Measurements from ENCODE around the gene MEP1A.

The MEP1A gene

DNA sequence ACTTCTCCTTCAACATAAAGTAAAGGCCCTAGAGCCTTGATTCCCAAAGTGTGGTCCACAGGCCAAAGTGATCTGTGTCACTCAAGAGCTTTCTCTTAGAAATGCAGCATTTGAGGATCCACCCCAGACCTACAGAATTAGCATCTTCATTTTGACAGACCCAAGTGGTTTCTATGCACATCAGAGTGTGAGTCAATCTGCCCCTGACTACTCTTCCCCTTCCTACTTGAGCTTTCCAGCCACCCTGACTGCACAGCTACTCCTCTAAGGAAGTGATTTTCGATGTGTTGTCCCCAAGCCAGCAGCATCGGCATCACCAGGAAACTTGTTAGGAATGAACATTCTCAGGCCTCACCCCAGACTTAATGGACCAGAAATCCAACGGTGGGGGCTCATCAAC lies 2.6 kb downstream of the MEP1A start:
- no peaks in the 10 kb centered on the region for H3K4me1 ChIP-seq (ENCODE audit: control insufficient read depth in 2 of 2, insufficient read depth in 1 of 2, low read depth in 1 of 2, low read length in 2 of 2)
- no peak overlapping the region for H3K14ac ChIP-seq (ENCODE audit: low read length)
- no peak overlapping the region for H2AK5ac ChIP-seq (ENCODE audit: low read depth, low read length)
- no peak overlapping the region for H2BK5ac ChIP-seq (ENCODE audit: low read length)
- DNase-seq (ENCODE audit: low spot score), result no peak
- no peak overlapping the region for H3K4me2 ChIP-seq (ENCODE audit: insufficient read depth, low read length, poor library complexity, severe bottlenecking)
- H3K36me3 ChIP-seq (replicated peaks in 1 of 2; ENCODE audit: control insufficient read depth in 2 of 2, insufficient read depth in 2 of 2, low read length in 2 of 2), result no peaks in the 10 kb centered on the region
- H2BK15ac ChIP-seq (ENCODE audit: low read length), result no peak overlapping the region
- no peak overlapping the region for H3K4me3 ChIP-seq (ENCODE audit: low read length in 2 of 2)
- no peaks in the 10 kb centered on the region for H3K9me3 ChIP-seq (replicated peaks in 1 of 2; ENCODE audit: control insufficient read depth in 2 of 2, insufficient read depth in 1 of 2, low read depth in 1 of 2, low read length in 2 of 2)
- H3K9ac ChIP-seq (ENCODE audit: low read depth, low read length, poor library complexity), result no peak overlapping the region
- no peak overlapping the region for H4K91ac ChIP-seq (ENCODE audit: low read depth, low read length, poor library complexity)
- H3K27me3 ChIP-seq (ENCODE audit: control insufficient read depth in 3 of 3, insufficient read depth in 3 of 3, low read depth in 1 of 3, low read length in 3 of 3), result no peaks in the 10 kb centered on the region
- WGBS, 2 donors (ENCODE audit: extremely low coverage in 2 of 2, insufficient read length in 2 of 2, insufficient replicate concordance in 1 of 2), result no CpG with 5 or more reads among the region's 3 CpGs
- H3K23ac ChIP-seq (ENCODE audit: low read depth, low read length, poor library complexity), result no peak overlapping the region
- H2BK12ac ChIP-seq (ENCODE audit: low read length), result no peak overlapping the region
- no peak overlapping the region for H3K4ac ChIP-seq (ENCODE audit: low read length)
- no peak overlapping the region for H3K27ac ChIP-seq (replicated peaks; ENCODE audit: low read length)
- no peak overlapping the region for H2BK120ac ChIP-seq (ENCODE audit: low read depth, low read length)
- H4K8ac ChIP-seq (ENCODE audit: low read depth, low read length), result no peak overlapping the region
- H3K79me1 ChIP-seq (ENCODE audit: low read depth, low read length), result no peaks in the 10 kb centered on the region
- no peak overlapping the region for H3K18ac ChIP-seq (ENCODE audit: low read length)
- no peak overlapping the region for H2AFZ ChIP-seq (ENCODE audit: low read length)

DNA sequence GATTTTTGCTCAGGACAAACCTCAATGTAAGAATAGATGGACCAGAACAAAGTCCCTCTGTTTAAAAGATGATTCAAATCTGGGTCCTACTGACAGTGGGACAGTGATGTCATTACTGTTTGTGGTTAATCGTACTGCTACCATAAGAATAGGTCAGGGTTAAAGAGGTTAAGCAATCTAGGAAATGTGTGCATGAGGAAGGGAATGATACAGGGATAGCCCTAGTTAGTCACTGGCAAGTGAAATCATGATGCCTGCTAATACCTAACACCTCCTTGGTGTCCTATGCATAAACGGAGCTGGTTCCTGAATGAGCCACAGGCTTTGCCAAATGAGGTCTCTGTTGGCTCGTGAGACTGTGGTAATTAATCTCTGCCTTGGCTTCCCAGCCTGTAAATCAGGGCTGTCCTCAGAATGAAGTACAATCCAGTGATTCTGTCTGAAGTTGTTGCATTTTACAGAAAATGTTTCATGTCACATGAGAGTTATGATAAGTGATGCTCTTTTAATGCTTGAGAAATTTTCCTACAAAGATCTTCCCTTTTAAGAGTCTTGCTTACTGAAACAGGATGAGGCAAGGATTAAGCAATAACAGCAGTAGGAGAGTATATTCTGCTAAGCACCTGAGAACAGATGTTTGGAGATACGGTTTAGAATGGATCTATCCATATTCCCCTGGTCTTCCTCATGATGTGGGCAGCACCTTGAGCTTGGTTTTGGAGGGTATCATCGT lies 3.8 kb downstream of the MEP1A start:
- no peaks in the 10 kb centered on the region for H3K79me1 ChIP-seq (ENCODE audit: low read depth, low read length)
- H2AK5ac ChIP-seq (ENCODE audit: low read depth, low read length), result no peak overlapping the region
- H3K4me1 ChIP-seq (ENCODE audit: control insufficient read depth in 2 of 2, insufficient read depth in 1 of 2, low read depth in 1 of 2, low read length in 2 of 2), result no peaks in the 10 kb centered on the region
- H2AFZ ChIP-seq (ENCODE audit: low read length), result no peak overlapping the region
- no peak overlapping the region for H3K14ac ChIP-seq (ENCODE audit: low read length)
- no peak overlapping the region for H3K4me2 ChIP-seq (ENCODE audit: insufficient read depth, low read length, poor library complexity, severe bottlenecking)
- no peak overlapping the region for H2BK120ac ChIP-seq (ENCODE audit: low read depth, low read length)
- no peak overlapping the region for H3K4ac ChIP-seq (ENCODE audit: low read length)
- H3K9me3 ChIP-seq (replicated peaks in 1 of 2; ENCODE audit: control insufficient read depth in 2 of 2, insufficient read depth in 1 of 2, low read depth in 1 of 2, low read length in 2 of 2), result no peaks in the 10 kb centered on the region
- no peak overlapping the region for H2BK5ac ChIP-seq (ENCODE audit: low read length)
- no peak overlapping the region for H3K23ac ChIP-seq (ENCODE audit: low read depth, low read length, poor library complexity)
- H3K9ac ChIP-seq (ENCODE audit: low read depth, low read length, poor library complexity), result no peak overlapping the region
- no peak overlapping the region for H4K91ac ChIP-seq (ENCODE audit: low read depth, low read length, poor library complexity)
- no CpG with 5 or more reads among the region's 5 CpGs for WGBS, 2 donors (ENCODE audit: extremely low coverage in 2 of 2, insufficient read length in 2 of 2, insufficient replicate concordance in 1 of 2)
- DNase-seq (ENCODE audit: low spot score), result no peak
- no peaks in the 10 kb centered on the region for H3K36me3 ChIP-seq (replicated peaks in 1 of 2; ENCODE audit: control insufficient read depth in 2 of 2, insufficient read depth in 2 of 2, low read length in 2 of 2)
- H3K27me3 ChIP-seq (ENCODE audit: control insufficient read depth in 3 of 3, insufficient read depth in 3 of 3, low read depth in 1 of 3, low read length in 3 of 3), result no peaks in the 10 kb centered on the region
- H3K27ac ChIP-seq (replicated peaks; ENCODE audit: low read length), result no peak overlapping the region
- no peak overlapping the region for H3K4me3 ChIP-seq (ENCODE audit: low read length in 2 of 2)
- no peak overlapping the region for H2BK15ac ChIP-seq (ENCODE audit: low read length)
- H2BK12ac ChIP-seq (ENCODE audit: low read length), result no peak overlapping the region
- H4K8ac ChIP-seq (ENCODE audit: low read depth, low read length), result no peak overlapping the region
- H3K18ac ChIP-seq (ENCODE audit: low read length), result no peak overlapping the region

DNA sequence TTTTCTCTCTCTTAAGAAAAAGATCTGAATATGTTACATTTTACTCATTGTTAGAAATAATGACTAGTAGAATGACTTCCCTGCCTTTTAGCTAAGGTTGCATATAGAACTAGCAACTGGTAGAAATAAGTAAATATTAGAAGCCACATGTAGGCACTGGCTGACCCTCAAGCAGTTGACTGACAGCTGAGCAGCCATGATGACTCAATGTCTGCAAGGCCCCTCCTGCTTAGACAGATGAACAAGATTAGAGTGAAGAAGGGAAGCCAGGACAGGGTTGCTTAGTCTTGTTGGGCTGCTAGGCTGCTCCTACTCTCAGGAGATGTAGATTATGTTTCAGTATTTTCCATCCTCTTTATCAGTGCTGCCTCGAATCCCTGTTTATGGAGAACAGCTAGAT lies 6.5 kb downstream of the MEP1A start:
- H2BK120ac ChIP-seq (ENCODE audit: low read depth, low read length), result no peak overlapping the region
- no peak overlapping the region for H2BK15ac ChIP-seq (ENCODE audit: low read length)
- H3K14ac ChIP-seq (ENCODE audit: low read length), result no peak overlapping the region
- H3K4me1 ChIP-seq (ENCODE audit: control insufficient read depth in 2 of 2, insufficient read depth in 1 of 2, low read depth in 1 of 2, low read length in 2 of 2), result no peaks in the 10 kb centered on the region
- no peak for DNase-seq (ENCODE audit: low spot score)
- H3K9me3 ChIP-seq (replicated peaks in 1 of 2; ENCODE audit: control insufficient read depth in 2 of 2, insufficient read depth in 1 of 2, low read depth in 1 of 2, low read length in 2 of 2), result no peaks in the 10 kb centered on the region
- H3K4me2 ChIP-seq (ENCODE audit: insufficient read depth, low read length, poor library complexity, severe bottlenecking), result no peak overlapping the region
- H3K27ac ChIP-seq (replicated peaks; ENCODE audit: low read length), result no peak overlapping the region
- H3K4me3 ChIP-seq (ENCODE audit: low read length in 2 of 2), result no peak overlapping the region
- H4K91ac ChIP-seq (ENCODE audit: low read depth, low read length, poor library complexity), result no peak overlapping the region
- no peak overlapping the region for H2AFZ ChIP-seq (ENCODE audit: low read length)
- no peaks in the 10 kb centered on the region for H3K36me3 ChIP-seq (replicated peaks in 1 of 2; ENCODE audit: control insufficient read depth in 2 of 2, insufficient read depth in 2 of 2, low read length in 2 of 2)
- no peak overlapping the region for H4K8ac ChIP-seq (ENCODE audit: low read depth, low read length)
- H3K27me3 ChIP-seq (ENCODE audit: control insufficient read depth in 3 of 3, insufficient read depth in 3 of 3, low read depth in 1 of 3, low read length in 3 of 3), result no peaks in the 10 kb centered on the region
- H3K9ac ChIP-seq (ENCODE audit: low read depth, low read length, poor library complexity), result no peak overlapping the region
- H3K18ac ChIP-seq (ENCODE audit: low read length), result no peak overlapping the region
- no peak overlapping the region for H3K23ac ChIP-seq (ENCODE audit: low read depth, low read length, poor library complexity)
- H2BK5ac ChIP-seq (ENCODE audit: low read length), result no peak overlapping the region
- H3K79me1 ChIP-seq (ENCODE audit: low read depth, low read length), result no peaks in the 10 kb centered on the region
- H3K4ac ChIP-seq (ENCODE audit: low read length), result no peak overlapping the region
- no CpG with 5 or more reads among the region's 1 CpG for WGBS, 2 donors (ENCODE audit: extremely low coverage in 2 of 2, insufficient read length in 2 of 2, insufficient replicate concordance in 1 of 2)
- H2AK5ac ChIP-seq (ENCODE audit: low read depth, low read length), result no peak overlapping the region
- H2BK12ac ChIP-seq (ENCODE audit: low read length), result no peak overlapping the region

DNA sequence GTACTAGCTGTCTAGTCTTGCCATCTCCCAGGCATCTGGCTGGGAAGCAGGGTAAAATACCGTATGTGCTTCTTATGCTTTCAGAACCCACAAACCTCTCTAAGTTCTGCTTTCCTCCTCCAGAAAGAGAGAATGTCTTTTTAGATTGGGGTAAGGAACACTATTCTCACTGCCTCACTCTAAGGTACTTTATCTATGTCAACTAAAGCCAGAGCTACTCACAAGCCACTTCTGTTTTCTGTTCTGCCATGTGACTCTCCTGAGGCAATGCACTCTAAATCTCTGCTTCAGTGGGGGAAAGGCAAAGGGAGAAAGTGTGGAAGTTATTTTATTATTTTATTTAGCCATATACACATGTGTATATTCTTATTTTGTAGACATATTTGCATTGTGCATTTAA lies 15.6 kb downstream of the MEP1A start:
- Histone ChIP-seq H3K23ac (ENCODE audit: low read depth, low read length, poor library complexity) (no peak overlapping the region), H2BK12ac (ENCODE audit: low read length) (no peak overlapping the region), H2BK120ac (ENCODE audit: low read depth, low read length) (no peak overlapping the region), H3K9ac (ENCODE audit: low read depth, low read length, poor library complexity) (no peak overlapping the region), H3K9me3 (replicated peaks in 1 of 2; ENCODE audit: control insufficient read depth in 2 of 2, insufficient read depth in 1 of 2, low read depth in 1 of 2, low read length in 2 of 2) (no peaks in the 10 kb centered on the region), H3K18ac (ENCODE audit: low read length) (no peak overlapping the region), H3K27ac (replicated peaks; ENCODE audit: low read length) (no peak overlapping the region), H2AFZ (ENCODE audit: low read length) (no peak overlapping the region), H3K14ac (ENCODE audit: low read length) (no peak overlapping the region), H2AK5ac (ENCODE audit: low read depth, low read length) (no peak overlapping the region), H4K8ac (ENCODE audit: low read depth, low read length) (no peak overlapping the region), H4K91ac (ENCODE audit: low read depth, low read length, poor library complexity) (no peak overlapping the region), H3K79me1 (ENCODE audit: low read depth, low read length) (no peaks in the 10 kb centered on the region), H2BK15ac (ENCODE audit: low read length) (no peak overlapping the region), H3K4me2 (ENCODE audit: insufficient read depth, low read length, poor library complexity, severe bottlenecking) (no peak overlapping the region), H3K4me3 (ENCODE audit: low read length in 2 of 2) (no peak overlapping the region), H3K27me3 (ENCODE audit: control insufficient read depth in 3 of 3, insufficient read depth in 3 of 3, low read depth in 1 of 3, low read length in 3 of 3) (no peaks in the 10 kb centered on the region), H3K36me3 (replicated peaks in 1 of 2; ENCODE audit: control insufficient read depth in 2 of 2, insufficient read depth in 2 of 2, low read length in 2 of 2) (no peaks in the 10 kb centered on the region), H2BK5ac (ENCODE audit: low read length) (no peak overlapping the region), H3K4ac (ENCODE audit: low read length) (no peak overlapping the region), H3K4me1 (ENCODE audit: control insufficient read depth in 2 of 2, insufficient read depth in 1 of 2, low read depth in 1 of 2, low read length in 2 of 2) (no peaks in the 10 kb centered on the region)
- DNase-seq (ENCODE audit: low spot score), result no peak
- no CpG with 5 or more reads among the region's 1 CpG for WGBS, 2 donors (ENCODE audit: extremely low coverage in 2 of 2, insufficient read length in 2 of 2, insufficient replicate concordance in 1 of 2)

Measured in neuronal stem cell (in vitro differentiated cells).